Prostate gland (tissue), 2 donors: ENCODE measurements around the gene SLC22A3.

Experiments used
- CTCF ChIP-seq, 4 experiments: fragments of 200-600 bp in 2 of 4; fragments of 450-650 bp in 2 of 4; sonication (generic) in 2 of 4; IDR thresholded peaks; 1 replicate in 3 of 4; 2 replicates in 1 of 4; pipeline ENCODE4 v1.5.1; 2016 to 2019; ENCODE audit warnings: antibody characterized with exemption in 4 of 4, mild to moderate bottlenecking in 2 of 4, moderate library complexity in 2 of 4
- POLR2A ChIP-seq: fragments of 450-650 bp; IDR thresholded peaks from one replicate; pipeline ENCODE4 v1.6.1; 2016; ENCODE audit warnings: antibody characterized with exemption, mild to moderate bottlenecking
- POLR2AphosphoS5 ChIP-seq: sonication (generic); formaldehyde crosslinking; IDR thresholded peaks from one replicate; pipeline ENCODE4 v1.6.1; 2017; ENCODE audit warnings: antibody characterized with exemption

GRCh38 chr6:160455541-160456213, 107.5 kb downstream of the SLC22A3 start:
- TF ChIP-seq CTCF (IDR thresholded peaks at IDR 0.05): peak; percentile 90 to 98 (median 97)
- TF ChIP-seq POLR2A: no peak
- TF ChIP-seq POLR2AphosphoS5: peak; percentile 75
